MM.1S (cell line): ENCODE measurements around the gene PRELID2.

Source experiments
- DNase-seq: peaks from one replicate; pipeline ENCODE4 v3.0.0-alpha.2; 2015
- H2AFZ ChIP-seq: fragments of 300-600 bp; sonication (generic); 2 replicates; pipeline ENCODE4 v1.6.0; 2016; ENCODE audit warnings: antibody characterized with exemption, low read length
- H3F3A ChIP-seq: fragments of 300-600 bp; sonication (generic); 2 replicates; pipeline ENCODE4 v1.6.1; 2016; ENCODE audit warnings: mild to moderate bottlenecking, antibody characterized with exemption, low read length, moderate library complexity, mixed read lengths; ENCODE audit not compliant: insufficient read depth
- H3K27ac ChIP-seq: fragments of 300-600 bp; sonication (generic); 2 replicates; pipeline ENCODE4 v1.5.1; 2016; ENCODE audit warnings: mild to moderate bottlenecking, low read length
- H3K27me3 ChIP-seq: fragments of 300-600 bp; sonication (generic); replicated peaks from 2 replicates; pipeline ENCODE4 v1.6.0; 2016; ENCODE audit warnings: low read length; ENCODE audit not compliant: insufficient read depth
- H3K36me3 ChIP-seq: fragments of 300-600 bp; sonication (generic); replicated peaks from 2 replicates; pipeline ENCODE4 v1.6.1; 2016; ENCODE audit warnings: mild to moderate bottlenecking, low read length, mixed read lengths; ENCODE audit not compliant: insufficient read depth
- H3K4me1 ChIP-seq: fragments of 300-600 bp; sonication (generic); 2 replicates; pipeline ENCODE4 v1.6.1; 2016; ENCODE audit warnings: low read length, mixed read lengths
- H3K4me2 ChIP-seq: fragments of 300-600 bp; sonication (generic); 2 replicates; pipeline ENCODE4 v1.6.0; 2016; ENCODE audit warnings: low read depth, low read length
- H3K4me3 ChIP-seq: fragments of 300-600 bp; sonication (generic); 2 replicates; pipeline ENCODE4 v1.5.1; 2016; ENCODE audit warnings: low read length, mixed read lengths
- H3K79me2 ChIP-seq: fragments of 300-600 bp; sonication (generic); 2 replicates; pipeline ENCODE4 v1.6.1; 2016; ENCODE audit warnings: mixed run types, low read length, mixed read lengths
- H3K9ac ChIP-seq: fragments of 300-600 bp; sonication (generic); 2 replicates; pipeline ENCODE4 v1.6.1; 2016; ENCODE audit warnings: low read length, mixed read lengths
- H3K9me2 ChIP-seq: fragments of 300-600 bp; sonication (generic); replicated peaks from 2 replicates; pipeline ENCODE4 v1.6.1; 2016; ENCODE audit warnings: mild to moderate bottlenecking, low read length, mixed read lengths; ENCODE audit not compliant: insufficient read depth
- H3K9me3 ChIP-seq: fragments of 300-600 bp; sonication (generic); replicated peaks from 2 replicates; pipeline ENCODE4 v1.6.1; 2016; ENCODE audit warnings: mild to moderate bottlenecking, low read length, mixed read lengths; ENCODE audit not compliant: insufficient read depth
- H4K20me1 ChIP-seq: fragments of 300-600 bp; sonication (generic); 2 replicates; pipeline ENCODE4 v1.6.1; 2016; ENCODE audit warnings: mild to moderate bottlenecking, low read length, moderate library complexity, mixed read lengths; ENCODE audit not compliant: insufficient read depth
- CTCF ChIP-seq: fragments of 300-600 bp; sonication (generic); IDR thresholded peaks from 2 replicates; pipeline ENCODE4 v1.5.1; 2016; ENCODE audit warnings: antibody characterized with exemption, low read length, mixed read lengths
- EZH2 ChIP-seq: fragments of 300-600 bp; sonication (generic); optimal IDR thresholded peaks from 2 replicates; pipeline ENCODE3; 2017; ENCODE audit warnings: low read depth, mild to moderate bottlenecking, antibody characterized with exemption, low read length, mixed read lengths
- EZH2phosphoT487 ChIP-seq: fragments of 300-600 bp; sonication (generic); IDR thresholded peaks from 2 replicates; pipeline ENCODE4 v1.6.1; 2018; ENCODE audit warnings: antibody characterized with exemption, low read length

The PRELID2 gene

GRCh38 chr5:145723516-145723915, 111.6 kb downstream of the PRELID2 start:
- H3K4me3 ChIP-seq = no peak overlapping the region
- TF ChIP-seq EZH2 (no peak), EZH2phosphoT487 (no peak), CTCF (no peak)
- H4K20me1 ChIP-seq = no peaks in the 10 kb centered on the region
- no peak overlapping the region for H2AFZ ChIP-seq
- H3K36me3 ChIP-seq = no peaks in the 10 kb centered on the region
- no peaks in the 10 kb centered on the region for H3K79me2 ChIP-seq
- H3K9me3 ChIP-seq = no peaks in the 10 kb centered on the region
- no peak for DNase-seq
- no peaks in the 10 kb centered on the region for H3K9me2 ChIP-seq
- no peaks in the 10 kb centered on the region for H3F3A ChIP-seq
- H3K4me2 ChIP-seq = no peak overlapping the region
- no peak overlapping the region for H3K27ac ChIP-seq
- H3K9ac ChIP-seq = no peak overlapping the region
- H3K27me3 ChIP-seq = no peaks in the 10 kb centered on the region
- H3K4me1 ChIP-seq = no peaks in the 10 kb centered on the region

GRCh38 chr5:145718956-145719355, 116.2 kb downstream of the PRELID2 start:
- Histone ChIP-seq H3K4me1 (no peaks in the 10 kb centered on the region), H3K27ac (no peak overlapping the region), H3K9ac (no peak overlapping the region), H3K27me3 (no peaks in the 10 kb centered on the region), H4K20me1 (no peaks in the 10 kb centered on the region), H2AFZ (no peak overlapping the region), H3K79me2 (no peaks in the 10 kb centered on the region), H3F3A (no peaks in the 10 kb centered on the region), H3K4me3 (no peak overlapping the region), H3K4me2 (no peak overlapping the region), H3K9me2 (no peaks in the 10 kb centered on the region), H3K9me3 (no peaks in the 10 kb centered on the region), H3K36me3 (no peaks in the 10 kb centered on the region)
- DNase-seq = no peak
- TF ChIP-seq CTCF (peak; percentile 13; the same call in 1 of the 2 replicates), EZH2phosphoT487 (no peak)

GRCh38 chr5:145715412-145715811, 119.7 kb downstream of the PRELID2 start:
- no peaks in the 10 kb centered on the region for H3K27me3 ChIP-seq
- no peaks in the 10 kb centered on the region for H3K9me2 ChIP-seq
- no peak overlapping the region for H2AFZ ChIP-seq
- H3K27ac ChIP-seq = no peak overlapping the region
- H3K36me3 ChIP-seq = no peaks in the 10 kb centered on the region
- no peaks in the 10 kb centered on the region for H4K20me1 ChIP-seq
- TF ChIP-seq CTCF = no peak
- TF ChIP-seq EZH2phosphoT487 = no peak
- TF ChIP-seq EZH2 = no peak
- no peaks in the 10 kb centered on the region for H3K79me2 ChIP-seq
- DNase-seq = no peak
- no peak overlapping the region for H3K4me3 ChIP-seq
- H3K4me1 ChIP-seq = no peaks in the 10 kb centered on the region
- no peak overlapping the region for H3K4me2 ChIP-seq
- no peaks in the 10 kb centered on the region for H3K9me3 ChIP-seq
- no peak overlapping the region for H3K9ac ChIP-seq
- H3F3A ChIP-seq = no peaks in the 10 kb centered on the region

GRCh38 chr5:145712245-145712644, 122.9 kb downstream of the PRELID2 start:
- no peaks in the 10 kb centered on the region for H3K36me3 ChIP-seq
- H3K27me3 ChIP-seq = no peaks in the 10 kb centered on the region
- no peak overlapping the region for H3K4me3 ChIP-seq
- no peak for DNase-seq
- H3K4me2 ChIP-seq = no peak overlapping the region
- TF ChIP-seq CTCF (no peak), EZH2phosphoT487 (no peak), EZH2 (no peak)
- no peak overlapping the region for H3K9ac ChIP-seq
- H3K9me2 ChIP-seq = no peaks in the 10 kb centered on the region
- H3K4me1 ChIP-seq = no peaks in the 10 kb centered on the region
- no peaks in the 10 kb centered on the region for H3K79me2 ChIP-seq
- H3F3A ChIP-seq = no peaks in the 10 kb centered on the region
- H3K27ac ChIP-seq = no peak overlapping the region
- no peaks in the 10 kb centered on the region for H3K9me3 ChIP-seq
- H4K20me1 ChIP-seq = no peaks in the 10 kb centered on the region
- no peak overlapping the region for H2AFZ ChIP-seq
